HG03575 (cell line): ENCODE measurements around the gene SNX1.
"Not testable (repeated sequence)": the region's sequence is repeated elsewhere in the genome, so short reads cannot be mapped to it uniquely, and the experiment has no call there.

Source experiments
- ATAC-seq: cut with Tn5 transposase; IDR thresholded peaks from one replicate; pipeline ENCODE4 v1.9.1; 2021; ENCODE audit not compliant: unreplicated experiment, insufficient number of reproducible peaks, low FRiP score; ENCODE audit errors: extremely low read depth

Gene SNX1

GRCh38 chr15:64095795-64096667, at the start of gene SNX1:
Gene SNX1, plus strand, starts transcription at chr15:64095982. Its CDS starts 32 bp downstream, at chr15:64096014.
- ATAC-seq, result no peak

- ATAC-seq, result no peak
These were observed 49.2 kb upstream of the SNX1 start, which contains the start of gene DAPK2 for GRCh38 chr15:64046421-64047153. Gene DAPK2, minus strand, starts transcription at chr15:64046485. Its CDS starts 6,224 bp downstream, at chr15:64040261.

- ATAC-seq, result no peak
These were observed 46.9 kb upstream of the SNX1 start for GRCh38 chr15:64048781-64049460.

- ATAC-seq, result no peak
These were observed 45.3 kb upstream of the SNX1 start for GRCh38 chr15:64050281-64051092.

- no peak for ATAC-seq
These were observed 44.7 kb upstream of the SNX1 start for GRCh38 chr15:64051093-64051402.

- ATAC-seq, result no peak
These were observed 44.1 kb upstream of the SNX1 start for GRCh38 chr15:64051407-64052259.

GRCh38 chr15:64052925-64053491, 42.8 kb upstream of the SNX1 start:
- no peak for ATAC-seq

- ATAC-seq, result not testable (repeated sequence)
These were observed 42.1 kb upstream of the SNX1 start for GRCh38 chr15:64053674-64054073.

GRCh38 chr15:64058279-64058678, 37.5 kb upstream of the SNX1 start:
- ATAC-seq, result no peak

- ATAC-seq, result not testable (repeated sequence)
These were observed 36.7 kb upstream of the SNX1 start for GRCh38 chr15:64059104-64059503.

- no peak for ATAC-seq
These were observed 35.1 kb upstream of the SNX1 start for GRCh38 chr15:64060716-64061115.

- no peak for ATAC-seq
These were observed 29.3 kb upstream of the SNX1 start for GRCh38 chr15:64066451-64066850.

GRCh38 chr15:64067564-64068030, 28.2 kb upstream of the SNX1 start:
- no peak for ATAC-seq

GRCh38 chr15:64068133-64068532, 27.6 kb upstream of the SNX1 start:
- ATAC-seq, result no peak

GRCh38 chr15:64070106-64070505, 25.7 kb upstream of the SNX1 start:
- no peak for ATAC-seq

- ATAC-seq, result no peak
These were observed 24.6 kb upstream of the SNX1 start for GRCh38 chr15:64070965-64071851.
